GM18870 (cell line): ENCODE results near the gene ZNHIT1.
"Not testable (repeated sequence)": the region's sequence is repeated elsewhere in the genome, so short reads cannot be mapped to it uniquely, and the experiment has no call there.

ENCODE experiments used
- ATAC-seq: cut with Tn5 transposase; IDR thresholded peaks from one replicate; pipeline ENCODE4 v1.9.1; 2021; ENCODE audit warnings: moderate library complexity; ENCODE audit not compliant: unreplicated experiment

Gene ZNHIT1

GRCh38 chr7:101240226-101241014, 22.5 kb downstream of the ZNHIT1 start:
- no peak for ATAC-seq

DNA sequence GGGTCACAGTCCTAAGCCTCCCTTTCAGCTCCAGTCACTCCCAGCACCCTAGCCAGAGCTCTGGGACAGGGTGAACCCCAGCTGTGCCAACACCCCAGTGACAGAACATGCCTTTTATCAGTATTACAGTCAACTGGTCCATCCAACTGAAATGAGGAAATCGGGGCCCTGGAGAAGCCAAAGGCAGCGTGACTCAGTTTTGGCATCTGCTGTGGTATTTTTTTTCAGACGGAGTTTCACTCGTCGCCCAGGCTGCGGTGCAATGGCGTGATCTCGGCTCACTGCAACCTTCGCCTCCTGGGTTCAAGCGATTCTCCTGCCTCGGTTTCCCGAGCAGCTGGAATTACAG, 23.0 kb downstream of the ZNHIT1 start:
- no peak for ATAC-seq

DNA sequence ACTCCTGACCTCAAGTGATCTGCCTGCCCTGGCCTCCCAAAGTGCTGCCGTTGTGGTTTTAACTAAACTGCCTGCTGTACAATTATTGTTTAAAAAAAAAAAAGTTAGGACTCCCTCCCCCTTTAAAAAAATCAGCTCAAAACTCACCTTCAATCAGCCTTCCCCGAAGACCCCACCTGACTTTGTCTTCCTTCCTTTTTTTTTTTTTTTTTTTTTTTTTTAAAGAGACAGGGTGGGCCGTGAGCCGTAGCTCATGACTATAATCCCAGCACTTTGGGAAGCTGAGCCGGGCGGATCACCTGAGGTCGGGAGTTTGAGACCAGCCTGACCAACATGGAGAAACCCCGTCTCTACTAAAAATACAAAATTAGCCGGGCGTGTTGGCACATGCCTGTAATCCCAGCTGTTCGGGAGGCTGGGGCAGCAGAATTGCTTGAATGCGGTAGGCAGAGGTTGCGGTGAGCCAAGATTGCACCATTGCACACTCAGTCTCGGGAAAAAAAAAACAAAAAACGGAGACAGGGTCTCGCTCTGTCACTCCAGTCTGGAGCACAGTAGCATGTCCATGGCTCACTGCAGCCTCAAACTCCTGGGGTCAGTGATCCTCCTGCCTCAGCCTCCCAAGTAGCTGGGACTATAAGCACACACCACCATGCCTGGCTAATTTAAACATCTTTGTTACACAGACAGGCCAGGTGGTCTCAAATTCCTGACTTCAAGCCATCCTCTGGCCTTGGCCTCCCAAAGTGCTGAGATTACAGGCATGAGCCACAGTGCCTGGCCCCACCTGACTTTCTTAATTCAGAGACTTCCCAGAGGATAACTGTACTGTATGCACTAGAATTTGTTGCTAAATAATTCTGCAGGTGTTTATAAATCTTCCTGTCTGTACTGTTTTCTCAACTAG, 23.7 kb downstream of the ZNHIT1 start:
- ATAC-seq, result no peak

DNA sequence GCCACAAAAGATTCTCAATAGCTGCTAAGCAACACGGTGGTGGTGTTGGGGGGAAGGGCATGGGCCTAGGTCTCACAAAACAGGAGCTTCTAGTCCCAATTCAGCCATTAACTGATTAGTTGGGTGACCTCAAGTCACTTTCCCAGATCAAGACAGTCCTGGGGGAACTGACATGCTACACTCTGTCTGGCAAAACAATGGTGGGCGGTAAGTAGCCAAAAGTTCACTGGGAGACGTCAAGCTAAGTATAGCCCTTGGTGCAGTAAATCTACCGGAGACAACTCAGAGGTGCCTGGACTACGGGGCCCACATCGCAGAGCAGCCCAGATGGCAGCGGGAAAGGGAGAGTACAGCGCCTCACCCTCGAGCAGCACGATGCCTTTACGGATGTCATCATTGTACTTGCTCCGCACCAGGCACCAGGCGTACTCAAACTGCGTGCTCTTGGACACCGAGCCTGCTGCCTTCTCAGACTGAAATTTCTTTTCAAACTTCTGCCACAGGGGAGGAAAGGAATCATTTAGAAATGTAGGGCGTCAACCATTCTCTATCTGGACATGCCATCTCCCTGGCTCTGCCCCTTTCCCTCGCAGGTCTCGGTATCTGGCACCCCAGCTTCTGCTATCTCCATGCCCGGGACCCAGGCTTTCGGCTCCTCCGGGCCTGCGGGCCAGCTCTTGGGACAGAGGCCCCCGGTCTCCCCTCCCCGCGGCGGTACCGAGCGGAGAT, 25.8 kb downstream of the ZNHIT1 start:
- ATAC-seq, result no peak

DNA sequence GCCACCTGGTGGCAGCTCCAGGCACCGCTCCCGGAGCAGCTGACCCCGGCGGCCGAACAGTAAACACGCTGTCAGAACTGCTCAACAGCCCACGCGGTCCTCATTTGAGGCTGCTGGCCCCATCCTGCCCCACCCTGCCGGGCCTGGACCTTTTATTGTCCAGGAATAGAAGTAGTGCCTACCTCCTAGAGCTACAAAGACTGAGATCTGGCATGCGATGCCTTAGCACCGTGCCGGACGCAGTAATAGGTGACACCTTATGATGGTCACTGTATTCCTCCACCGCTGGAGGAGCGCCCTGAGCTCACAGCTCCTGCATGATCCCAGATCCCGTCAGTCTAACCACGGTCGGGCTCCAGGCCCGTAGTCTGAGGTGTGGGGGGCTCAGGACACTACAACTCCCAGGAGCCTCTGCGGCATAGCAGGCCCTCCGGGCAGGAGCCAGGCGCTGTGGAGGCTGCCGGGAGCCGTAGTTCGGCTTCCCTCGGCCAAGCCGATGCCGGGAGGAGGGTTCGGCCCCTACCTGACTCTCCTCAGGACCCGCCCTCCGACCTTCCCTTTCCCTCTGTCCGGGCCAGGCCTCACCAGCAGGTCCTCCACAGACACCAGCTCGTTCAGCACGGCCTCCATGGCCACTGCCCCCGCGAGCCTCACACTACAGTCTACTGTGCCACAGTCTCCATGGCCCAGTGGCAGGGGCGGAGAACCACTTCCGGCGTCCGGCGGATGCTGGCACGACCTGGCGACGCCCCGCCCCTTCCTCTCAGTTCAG, 26.6 kb downstream of the ZNHIT1 start, which contains the start of gene FIS1:
Gene FIS1, minus strand, starts transcription at position 707 of the 772 bp plus-strand sequence. Its CDS starts 77 bp downstream, at position 630.
- ATAC-seq, result peak; percentile 82

DNA sequence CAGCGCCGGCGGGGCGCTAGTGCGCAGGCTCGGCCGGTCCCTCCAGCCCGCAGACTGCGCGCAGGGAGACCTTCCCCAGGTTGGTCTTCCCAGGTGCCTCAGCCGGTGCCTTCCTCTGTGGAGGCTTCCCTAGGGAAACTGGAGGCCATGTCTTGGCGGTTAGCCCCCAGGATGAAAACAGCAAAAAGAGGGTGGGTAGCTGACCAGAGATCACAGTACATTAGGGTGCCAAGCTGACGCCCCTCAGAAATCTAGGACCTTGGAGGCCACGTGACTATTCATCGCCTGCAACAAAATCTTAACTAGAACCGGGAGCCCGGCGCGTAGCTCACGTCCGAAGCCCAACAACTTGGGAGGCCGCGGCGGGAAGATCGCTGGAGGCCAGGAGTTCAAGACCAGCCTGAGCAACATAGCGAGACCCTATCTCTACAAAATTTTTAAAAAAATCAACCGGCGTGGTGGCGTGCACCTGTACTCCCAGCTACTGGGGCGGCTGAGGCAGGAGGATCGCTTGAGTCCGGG, 27.2 kb downstream of the ZNHIT1 start:
- ATAC-seq, result no peak

DNA sequence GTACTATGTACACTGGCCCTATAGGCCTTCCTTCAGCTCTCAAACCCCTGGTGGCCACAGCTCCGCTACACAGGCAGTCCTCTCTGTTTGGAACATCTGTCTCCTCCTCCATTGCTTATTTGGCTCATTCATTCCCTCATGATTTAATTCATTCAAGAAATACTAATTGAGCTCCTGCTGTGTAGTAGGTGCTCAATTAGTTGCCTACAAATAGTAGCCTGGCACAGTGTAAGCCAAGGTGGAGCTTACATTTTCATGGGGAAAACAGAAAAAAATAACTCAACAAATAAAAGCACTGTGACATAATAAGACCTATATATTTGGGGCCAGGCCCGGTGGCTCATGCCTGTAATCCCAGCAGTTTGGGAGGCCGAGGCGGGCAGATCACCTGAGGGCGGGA, 30.3 kb downstream of the ZNHIT1 start:
- ATAC-seq, result no peak

GRCh38 chr7:101250324-101250723, 32.4 kb downstream of the ZNHIT1 start:
- no peak for ATAC-seq

DNA sequence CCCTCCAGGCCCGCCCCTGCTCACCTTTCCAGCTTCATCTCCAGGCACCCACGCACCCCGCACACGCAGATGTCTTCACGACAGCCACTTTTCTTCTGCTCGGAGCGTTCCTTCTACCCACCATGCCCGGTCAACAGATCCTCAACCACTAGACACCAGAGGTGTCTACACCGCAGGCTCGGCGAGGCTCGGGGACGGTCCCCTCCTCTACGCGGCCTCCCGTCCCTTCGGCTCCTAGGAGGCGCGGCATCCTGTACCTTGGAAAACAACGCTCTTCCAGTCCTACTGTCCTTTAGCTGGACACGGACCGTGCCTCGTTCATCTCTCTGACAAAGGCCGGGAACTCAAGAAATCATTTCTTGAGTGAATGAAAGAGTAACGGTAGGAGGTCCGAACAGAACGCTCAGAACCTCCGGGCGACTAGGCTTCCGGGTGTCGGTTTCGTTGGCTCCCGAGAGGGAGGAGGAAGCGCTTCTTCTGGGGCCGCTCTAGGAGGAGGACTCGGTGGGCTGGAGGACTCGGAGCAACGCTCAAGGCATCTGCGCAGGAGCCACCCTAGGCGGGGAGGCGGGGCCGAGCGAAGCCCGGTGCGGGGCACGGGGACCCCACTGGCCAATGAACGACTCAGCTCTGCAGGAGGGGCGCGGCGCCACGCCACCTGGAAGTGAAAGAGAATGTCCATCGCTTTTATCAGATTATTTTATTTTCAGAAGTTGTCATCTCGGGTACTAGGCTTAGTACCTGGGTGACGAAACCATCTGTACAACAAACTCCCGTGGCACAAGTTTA, 34.1 kb downstream of the ZNHIT1 start:
- ATAC-seq, result peak; percentile 74

GRCh38 chr7:101253199-101253598, 35.2 kb downstream of the ZNHIT1 start:
- ATAC-seq, result not testable (repeated sequence)

GRCh38 chr7:101255796-101256195, 37.8 kb downstream of the ZNHIT1 start:
- ATAC-seq, result no peak

DNA sequence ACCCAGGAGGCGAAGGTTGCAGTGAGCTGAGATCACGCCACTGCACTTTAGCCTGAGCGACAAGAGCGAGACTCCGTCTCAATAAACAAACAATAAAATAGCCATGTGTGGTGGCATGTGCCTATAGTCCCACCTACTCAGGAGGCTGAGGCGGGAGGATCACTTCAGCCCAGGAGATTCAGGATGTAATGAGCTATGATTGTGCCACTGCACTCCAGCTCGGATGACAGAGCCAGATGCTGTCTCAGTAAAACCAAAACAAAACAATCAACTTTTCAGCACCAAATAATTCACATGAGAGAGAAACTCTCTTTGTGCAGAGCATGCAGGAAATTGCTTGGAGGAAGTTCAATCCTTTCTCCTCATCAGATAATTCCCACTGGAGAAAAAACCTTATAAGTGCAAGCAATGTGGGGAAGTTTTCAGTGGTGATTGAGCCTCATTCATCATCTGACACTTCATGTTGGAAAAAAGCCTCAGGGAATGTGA, 40.3 kb downstream of the ZNHIT1 start:
- no peak for ATAC-seq

GRCh38 chr7:101264102-101264706, 46.2 kb downstream of the ZNHIT1 start:
- ATAC-seq, result not testable (repeated sequence)

DNA sequence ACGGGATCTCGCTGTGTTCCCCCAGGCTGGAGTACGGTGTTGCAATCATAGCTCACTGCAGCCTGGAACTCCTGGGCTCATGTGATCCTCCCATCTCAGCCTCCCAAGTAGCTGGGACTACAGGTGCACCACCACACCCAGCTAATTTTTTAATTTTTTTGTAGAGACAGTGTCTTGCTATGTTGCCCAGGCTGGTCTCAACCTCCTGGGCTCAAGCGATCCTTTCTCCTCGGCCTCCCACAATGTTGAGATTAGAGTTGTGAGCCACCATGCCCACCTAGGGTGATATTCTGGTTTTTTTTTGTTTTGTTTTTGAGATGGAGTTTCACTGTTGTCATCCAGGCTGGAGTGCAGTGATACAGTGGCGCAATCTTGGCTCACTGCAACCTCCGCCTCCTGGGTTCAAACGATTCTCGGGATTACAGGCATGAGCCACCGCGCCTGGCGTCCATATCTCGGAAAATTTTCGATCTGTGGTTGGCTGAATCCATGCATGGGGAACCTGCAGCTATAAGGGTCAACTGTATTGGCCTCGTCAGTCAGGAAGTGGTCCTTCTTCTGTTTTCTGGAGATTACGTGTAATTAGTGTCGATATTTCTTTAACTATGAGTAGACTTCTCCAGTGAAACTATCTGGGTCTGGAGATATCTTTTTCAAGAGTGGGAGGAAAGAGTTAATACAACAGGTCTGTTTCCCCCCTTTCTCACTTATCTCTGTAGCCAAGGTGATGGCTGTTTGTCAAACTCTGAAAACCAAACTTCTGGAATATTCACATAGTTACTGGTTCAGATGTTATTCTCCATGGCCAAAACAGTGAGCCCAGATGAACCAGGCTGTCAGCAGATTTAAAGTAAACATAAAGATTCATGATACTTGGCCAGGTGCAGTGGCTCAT, 47.9 kb downstream of the ZNHIT1 start:
- ATAC-seq, result no peak

- ATAC-seq, result no peak
Measured at GRCh38 chr7:101269664-101270063, 51.7 kb downstream of the ZNHIT1 start.

GRCh38 chr7:101271021-101271420, 53.1 kb downstream of the ZNHIT1 start:
- ATAC-seq, result no peak

DNA sequence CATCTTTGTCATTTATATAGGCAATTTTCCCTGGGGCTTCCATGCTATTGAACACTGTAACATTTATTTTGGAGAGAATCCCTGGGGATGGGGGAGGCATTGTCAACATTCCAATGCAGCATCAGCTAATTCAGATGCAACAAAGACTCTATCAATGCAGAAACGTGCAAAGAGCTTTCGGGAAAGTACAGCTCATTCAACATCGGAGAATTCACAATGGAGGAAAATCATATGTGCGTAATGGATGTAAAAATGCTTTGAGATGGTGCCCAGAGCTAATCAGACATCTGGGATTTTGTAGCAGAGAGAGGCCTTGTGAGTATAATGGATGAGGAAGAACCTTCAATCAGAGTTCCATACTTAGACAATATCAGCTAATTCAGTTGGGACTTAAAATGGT, 55.2 kb downstream of the ZNHIT1 start:
- ATAC-seq, result no peak
